OCI-LY7 (cell line): ENCODE data around the gene SEZ6L. TPM values are rescaled to one million over a fixed set of nuclear protein-coding genes. Genes with fewer than 3 reads are reported as not detected.

ENCODE experiments used
- BruUV-seq: library from RNA; stranded (reverse); fragments of 400-500 nt; replicated peaks from 2 replicates; lab custom pipeline; 2021; lab: Mats Ljungman, UMichigan
- CTCF ChIA-PET: fragments of 300-600 bp; sonication (Branson Sonifier 250); formaldehyde crosslinking; loops from one replicate; lab custom pipeline; 2022; ENCODE audit warnings: antibody characterized with exemption; ENCODE audit not compliant: unreplicated experiment; lab: Charles Lee
- POLR2A ChIA-PET: fragments of 300-600 bp; sonication (Branson Sonifier 250); formaldehyde crosslinking; loops from one replicate; lab custom pipeline; 2022; ENCODE audit warnings: antibody characterized with exemption; lab: Charles Lee
- DNase-seq: peaks from one replicate; pipeline ENCODE4 v3.0.0-alpha.2; 2015; ENCODE audit warnings: low spot score
- H2AFZ ChIP-seq: fragments of 200-600 bp; sonication (generic), shearing (Covaris generic); 2 replicates; pipeline ENCODE4 v1.6.1; 2014; ENCODE audit warnings: mild to moderate bottlenecking, antibody characterized with exemption, low read length, moderate library complexity
- H3K27ac ChIP-seq: fragments of 200-600 bp; sonication (generic); 2 replicates; pipeline ENCODE4 v1.5.1; 2014; ENCODE audit warnings: mixed run types, low read depth, mild to moderate bottlenecking, moderate library complexity, low read length, inconsistent platforms; ENCODE audit not compliant: poor library complexity, severe bottlenecking
- H3K36me3 ChIP-seq: fragments of 200-600 bp; sonication (generic); 2 replicates; pipeline ENCODE4 v1.6.1; 2014; ENCODE audit warnings: mild to moderate bottlenecking, antibody characterized with exemption, low read length, moderate library complexity, mixed read lengths; ENCODE audit not compliant: insufficient read depth
- H3K4me1 ChIP-seq: fragments of 200-600 bp; sonication (generic); 2 replicates; pipeline ENCODE4 v1.5.1; 2014; ENCODE audit warnings: mild to moderate bottlenecking, low read length; ENCODE audit not compliant: insufficient read depth, poor library complexity, severe bottlenecking
- H3K4me2 ChIP-seq: fragments of 200-600 bp; sonication (generic); 2 replicates; pipeline ENCODE4 v1.6.1; 2014; ENCODE audit warnings: mild to moderate bottlenecking, low read length
- H3K4me3 ChIP-seq: fragments of 200-600 bp; sonication (generic); 2 replicates; pipeline ENCODE4 v1.5.1; 2014; ENCODE audit warnings: mild to moderate bottlenecking, low read depth, low read length; ENCODE audit not compliant: poor library complexity, severe bottlenecking
- H3K79me2 ChIP-seq: fragments of 200-600 bp; sonication (generic); 2 replicates; pipeline ENCODE4 v1.6.1; 2016; ENCODE audit warnings: low read depth, mild to moderate bottlenecking, low read length, moderate library complexity, mixed read lengths; ENCODE audit not compliant: insufficient read depth
- H3K9me2 ChIP-seq: fragments of 200-600 bp; sonication (generic); 2 replicates; pipeline ENCODE4 v1.6.1; 2016; ENCODE audit warnings: mild to moderate bottlenecking, low read length, mixed read lengths; ENCODE audit not compliant: insufficient read depth
- H3K9me3 ChIP-seq: fragments of 200-600 bp; sonication (generic); 2 replicates; pipeline ENCODE4 v1.6.1; 2014; ENCODE audit warnings: mild to moderate bottlenecking, mixed run types, low read length, mixed read lengths
- H4K20me1 ChIP-seq: fragments of 200-600 bp; sonication (generic); 2 replicates; pipeline ENCODE4 v1.6.1; 2014; ENCODE audit warnings: mild to moderate bottlenecking, antibody characterized with exemption, low read length, moderate library complexity, mixed read lengths; ENCODE audit not compliant: insufficient read depth
- EZH2phosphoT487 ChIP-seq: fragments of 200-600 bp; sonication (generic); IDR thresholded peaks from 2 replicates; pipeline ENCODE4 v1.6.1; 2018; ENCODE audit warnings: low read depth, borderline replicate concordance, mild to moderate bottlenecking, mixed run types, antibody characterized with exemption, low read length, moderate library complexity, mixed read lengths
- intact Hi-C: fragments of 100-400 bp; cut with micrococcal nuclease; formaldehyde crosslinking; loops from one replicate; pipeline ENCODE4 v1.10.0; 2022; ENCODE audit not compliant: unreplicated experiment
- total RNA-seq, 2 experiments: library from RNA; depleted of rRNA in 1 of 2; stranded (reverse); fragments of >200 nt in 1 of 2; shearing (Covaris generic) in 1 of 2; gene quantifications; 2 replicates each; pipeline ENCODE4 v1.2.3, GENCODE V29; 2014 to 2022
- TF ChIP-seq, protein P1 (sequence below): fragments of 200-600 bp; sonication (generic); conservative IDR thresholded peaks from 2 replicates; pipeline ENCODE4 v1.5.1; 2014; ENCODE audit warnings: mild to moderate bottlenecking, antibody characterized with exemption, low read length, moderate library complexity, mixed read lengths

Gene SEZ6L
- total RNA-seq, 2 experiments from 2014 or later, result not detected

DNA sequence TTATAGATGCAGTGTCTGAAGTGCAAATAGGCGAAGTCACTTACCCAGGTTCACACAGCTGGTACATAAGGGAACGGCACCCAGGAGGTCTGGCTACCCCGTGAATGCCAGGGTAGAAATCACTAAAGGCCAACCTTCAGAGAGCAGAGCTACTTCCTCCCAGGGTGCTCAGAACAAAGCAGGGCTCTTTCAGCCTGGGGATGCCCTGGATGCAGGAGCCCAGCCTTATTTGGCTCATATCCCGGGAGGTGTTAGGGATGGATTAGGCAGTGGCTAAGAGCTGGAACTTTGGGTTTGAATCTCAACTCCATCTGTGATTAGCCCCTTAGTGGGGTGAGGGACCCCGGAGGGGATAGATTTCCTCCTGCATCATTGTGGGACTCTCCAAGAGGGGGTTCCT is 226.7 kb downstream of the SEZ6L start:
- no peak overlapping the region for H3K4me3 ChIP-seq
- CTCF ChIA-PET, result no interaction called here
- no TSS peak for BruUV-seq
- no peak overlapping the region for H2AFZ ChIP-seq
- TF ChIP-seq, protein P1, sequence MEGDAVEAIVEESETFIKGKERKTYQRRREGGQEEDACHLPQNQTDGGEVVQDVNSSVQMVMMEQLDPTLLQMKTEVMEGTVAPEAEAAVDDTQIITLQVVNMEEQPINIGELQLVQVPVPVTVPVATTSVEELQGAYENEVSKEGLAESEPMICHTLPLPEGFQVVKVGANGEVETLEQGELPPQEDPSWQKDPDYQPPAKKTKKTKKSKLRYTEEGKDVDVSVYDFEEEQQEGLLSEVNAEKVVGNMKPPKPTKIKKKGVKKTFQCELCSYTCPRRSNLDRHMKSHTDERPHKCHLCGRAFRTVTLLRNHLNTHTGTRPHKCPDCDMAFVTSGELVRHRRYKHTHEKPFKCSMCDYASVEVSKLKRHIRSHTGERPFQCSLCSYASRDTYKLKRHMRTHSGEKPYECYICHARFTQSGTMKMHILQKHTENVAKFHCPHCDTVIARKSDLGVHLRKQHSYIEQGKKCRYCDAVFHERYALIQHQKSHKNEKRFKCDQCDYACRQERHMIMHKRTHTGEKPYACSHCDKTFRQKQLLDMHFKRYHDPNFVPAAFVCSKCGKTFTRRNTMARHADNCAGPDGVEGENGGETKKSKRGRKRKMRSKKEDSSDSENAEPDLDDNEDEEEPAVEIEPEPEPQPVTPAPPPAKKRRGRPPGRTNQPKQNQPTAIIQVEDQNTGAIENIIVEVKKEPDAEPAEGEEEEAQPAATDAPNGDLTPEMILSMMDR, result no peak
- no peak for TF ChIP-seq EZH2phosphoT487
- DNase-seq, result no peak
- H3K36me3 ChIP-seq, result no peaks in the 10 kb centered on the region
- POLR2A ChIA-PET, result no interaction called here
- H4K20me1 ChIP-seq, result no peaks in the 10 kb centered on the region
- H3K79me2 ChIP-seq, result no peaks in the 10 kb centered on the region
- intact Hi-C loops, result no loop called here
- no peak overlapping the region for H3K27ac ChIP-seq
- H3K9me3 ChIP-seq, result no peaks in the 10 kb centered on the region
- peaks cover 5% of the 10 kb centered on the region for H3K4me1 ChIP-seq
- H3K9me2 ChIP-seq, result no peaks in the 10 kb centered on the region
- no peak overlapping the region for H3K4me2 ChIP-seq

DNA sequence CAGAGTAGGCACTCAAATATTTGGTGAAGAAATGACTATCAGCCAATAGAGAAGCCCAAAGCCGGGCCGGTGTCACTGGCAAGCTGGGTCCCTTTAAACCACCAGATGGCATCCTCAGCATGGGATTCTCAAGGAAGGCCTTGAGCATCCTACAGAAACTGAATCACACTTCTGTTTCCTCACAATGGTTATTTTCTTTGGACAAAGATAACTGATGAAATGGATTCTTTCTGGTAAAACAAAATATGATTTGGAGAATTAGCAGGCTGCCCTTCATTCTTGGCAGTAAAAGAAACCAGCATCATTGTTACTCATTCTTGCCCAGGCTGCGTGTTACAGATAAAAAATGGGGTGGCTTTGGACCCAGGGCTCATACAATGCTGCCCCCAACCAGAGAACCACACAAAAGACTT is 229.5 kb downstream of the SEZ6L start:
- Histone ChIP-seq H3K27ac (no peak overlapping the region), H3K4me1 (peaks cover 5% of the 10 kb centered on the region), H2AFZ (no peak overlapping the region), H3K36me3 (no peaks in the 10 kb centered on the region), H3K79me2 (no peaks in the 10 kb centered on the region), H3K4me2 (no peak overlapping the region), H3K9me3 (no peaks in the 10 kb centered on the region), H4K20me1 (no peaks in the 10 kb centered on the region), H3K4me3 (no peak overlapping the region), H3K9me2 (no peaks in the 10 kb centered on the region)
- no peak for TF ChIP-seq EZH2phosphoT487
- TF ChIP-seq, protein P1, result peak; percentile 86
- ChIA-PET POLR2A (no interaction called here), CTCF (no interaction called here)
- peak; percentile 71 for DNase-seq
- BruUV-seq, result no TSS peak
- intact Hi-C loops, result loop anchor here (1.0 kb wide), 1 partner anchor 63 kb away; no protein-coding TSS in a partner anchor

DNA sequence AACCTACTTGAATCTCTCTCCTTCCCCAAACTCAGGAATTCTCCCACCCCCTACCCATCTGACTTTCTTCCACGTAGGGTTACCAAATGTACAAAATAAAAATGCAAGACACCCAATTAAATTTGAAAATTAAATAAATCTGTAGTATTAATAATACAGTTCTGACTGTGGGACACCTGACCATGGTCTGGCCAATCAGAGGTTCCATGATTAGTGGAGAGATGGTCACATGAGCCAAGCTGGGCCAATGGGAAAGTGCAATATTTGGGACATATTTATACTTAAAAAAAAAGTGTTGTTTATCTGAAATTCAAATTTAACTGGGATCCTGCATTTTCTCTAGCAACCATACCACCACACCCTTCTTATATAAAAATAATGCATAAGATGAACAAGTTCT is 230.0 kb downstream of the SEZ6L start:
- POLR2A ChIA-PET, result interaction anchor here (0.7 to 0.9 kb wide), 3 partner anchors 10 to 31 kb away, joined by 3 to 5 read pairs (median 3); no protein-coding TSS in a partner anchor
- Histone ChIP-seq H2AFZ (no peak overlapping the region), H3K4me2 (no peak overlapping the region), H3K4me1 (peaks cover 5% of the 10 kb centered on the region), H3K4me3 (no peak overlapping the region), H3K79me2 (no peaks in the 10 kb centered on the region), H4K20me1 (no peaks in the 10 kb centered on the region), H3K36me3 (no peaks in the 10 kb centered on the region), H3K27ac (no peak overlapping the region), H3K9me3 (no peaks in the 10 kb centered on the region), H3K9me2 (no peaks in the 10 kb centered on the region)
- intact Hi-C loops, result no loop called here
- CTCF ChIA-PET, result no interaction called here
- no TSS peak for BruUV-seq
- DNase-seq, result no peak
- TF ChIP-seq EZH2phosphoT487, result no peak
- TF ChIP-seq, protein P1, result no peak
